ENCODE measurements around the gene UBE2Q1.
"Not testable (repeated sequence)": the region's sequence is repeated elsewhere in the genome, so short reads cannot be mapped to it uniquely, and the experiment has no call there.

The UBE2Q1 gene

GRCh38 chr1:154551474-154551873 lies 7.0 kb downstream of the UBE2Q1 start:
- no peak for DNase-seq (ENCODE audit: low read depth in 2 of 2)

- no peak for DNase-seq (ENCODE audit: low read depth in 2 of 2)
Measured at GRCh38 chr1:154550657-154551056, 7.8 kb downstream of the UBE2Q1 start.

- DNase-seq (ENCODE audit: low read depth in 2 of 2), result no peak
Measured at GRCh38 chr1:154550070-154550469, 8.4 kb downstream of the UBE2Q1 start.

DNA sequence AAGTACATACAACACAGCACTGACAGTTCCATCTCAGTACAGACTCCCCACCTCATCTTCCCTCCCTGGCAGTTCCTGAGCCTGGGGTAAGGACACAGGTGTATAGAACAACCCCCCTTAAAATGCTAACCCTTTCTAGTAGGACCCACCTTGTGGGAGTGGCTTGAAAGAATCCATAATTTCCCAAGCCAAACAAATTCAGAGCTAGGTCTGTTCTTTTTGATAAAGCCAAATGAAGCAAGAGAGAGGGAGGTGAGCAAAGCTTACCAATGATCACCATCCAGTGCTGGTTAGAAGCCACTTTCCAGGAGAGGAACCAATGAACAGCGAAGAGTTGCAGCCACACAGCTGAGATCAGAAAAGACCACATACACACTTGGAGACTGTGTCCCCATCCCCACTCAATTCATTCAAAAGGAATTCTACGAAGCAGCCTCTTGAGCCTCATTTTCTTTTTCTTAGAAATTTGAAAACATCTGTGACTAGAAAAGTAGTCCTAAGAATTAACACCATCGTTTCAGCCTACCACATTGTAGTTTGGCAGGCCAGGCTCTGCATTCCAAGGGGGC lies 9.2 kb downstream of the UBE2Q1 start:
- no peak for DNase-seq (ENCODE audit: low read depth in 2 of 2)

GRCh38 chr1:154548028-154548427 lies 10.4 kb downstream of the UBE2Q1 start:
- no peak for DNase-seq (ENCODE audit: low read depth in 2 of 2)

DNA sequence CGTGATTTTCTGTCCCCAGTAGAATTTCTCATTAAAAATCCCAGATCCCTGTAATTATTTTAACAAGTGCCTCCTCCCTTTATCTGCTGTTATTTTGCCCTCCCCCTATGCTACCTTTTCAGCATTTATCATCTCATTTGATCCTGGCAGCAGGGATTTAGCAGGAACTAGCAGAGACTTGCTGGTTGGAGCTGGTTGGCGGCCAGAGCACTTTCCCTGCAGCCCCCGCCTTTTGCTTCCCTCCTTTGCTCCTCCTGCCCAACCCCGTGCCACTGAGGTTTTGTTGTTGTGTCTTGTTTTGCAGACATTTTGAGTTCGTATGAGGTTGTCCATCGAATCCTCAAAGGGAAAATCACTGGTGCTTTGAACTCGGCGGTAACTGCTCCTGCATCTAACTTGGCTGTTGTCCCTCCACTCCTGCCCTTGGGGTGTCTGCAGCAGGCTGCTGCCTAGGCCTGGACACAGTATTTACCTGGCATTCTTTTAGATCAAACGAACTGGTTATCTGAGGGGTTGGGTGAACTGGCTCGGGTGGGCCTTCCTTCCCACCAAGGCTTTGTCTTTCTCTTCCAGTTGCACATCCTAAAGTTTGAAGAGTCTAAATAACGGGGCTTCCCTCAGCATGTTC lies 11.2 kb downstream of the UBE2Q1 start:
- DNase-seq (ENCODE audit: low read depth in 2 of 2), result no peak

DNA sequence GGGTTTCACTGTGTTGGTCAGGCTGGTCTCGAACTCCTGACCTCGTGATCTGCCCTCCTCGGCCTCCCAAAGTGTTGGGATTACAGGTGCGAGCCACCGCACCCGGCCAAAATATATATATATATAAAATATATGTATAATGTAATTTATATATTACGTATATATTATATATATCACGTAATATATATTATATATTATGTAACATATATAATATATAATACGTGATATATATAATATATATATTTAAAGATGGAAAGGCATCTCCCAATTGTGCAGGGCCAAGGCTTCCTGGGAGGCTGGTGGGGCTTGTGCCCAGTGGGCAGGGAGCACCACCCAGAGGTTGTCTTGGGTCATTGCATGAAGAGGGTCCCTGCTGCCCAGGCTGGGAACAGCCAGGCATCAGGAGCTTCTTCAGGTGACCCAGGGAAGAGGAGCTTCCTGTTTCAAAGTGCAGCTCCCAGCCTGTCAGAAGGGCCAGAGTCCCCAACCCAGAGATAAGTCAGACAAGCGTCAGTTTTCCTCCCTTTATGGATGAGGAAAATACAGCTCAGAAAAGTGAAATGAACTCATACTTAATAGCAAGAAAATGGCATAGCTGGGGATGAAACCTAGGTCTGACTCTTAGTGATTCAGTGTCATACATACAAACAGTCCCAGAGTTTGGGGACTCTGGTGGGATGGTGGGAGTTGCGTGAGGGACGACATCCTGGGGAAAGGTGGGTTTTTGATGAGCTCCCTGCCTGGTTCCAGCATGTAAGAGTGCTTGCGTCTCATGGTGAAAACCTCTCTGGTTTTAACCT lies 12.0 kb downstream of the UBE2Q1 start:
- no peak for DNase-seq (ENCODE audit: low read depth in 2 of 2)

DNA sequence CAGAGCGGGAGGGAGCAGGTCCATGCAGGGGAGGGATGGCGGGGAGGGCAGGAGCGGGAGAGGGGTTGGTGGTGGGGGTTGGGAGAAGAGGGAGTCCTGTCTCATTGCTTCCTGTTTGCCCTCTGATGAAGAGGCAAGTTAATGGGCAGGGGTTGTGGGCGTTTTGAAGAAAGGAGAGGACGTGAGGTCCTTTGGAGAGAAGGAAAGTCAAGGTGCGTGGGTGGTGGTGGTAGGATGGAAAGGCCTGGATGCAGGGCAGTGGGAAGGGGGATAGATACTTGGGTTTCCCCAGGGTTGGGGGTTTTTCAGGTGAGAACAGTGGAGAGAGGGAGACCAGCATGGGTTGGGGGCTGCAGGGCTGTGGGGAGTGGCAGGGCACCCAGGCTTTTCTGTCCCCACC lies 17.2 kb downstream of the UBE2Q1 start:
- no peak for DNase-seq (ENCODE audit: low read depth in 2 of 2)

DNA sequence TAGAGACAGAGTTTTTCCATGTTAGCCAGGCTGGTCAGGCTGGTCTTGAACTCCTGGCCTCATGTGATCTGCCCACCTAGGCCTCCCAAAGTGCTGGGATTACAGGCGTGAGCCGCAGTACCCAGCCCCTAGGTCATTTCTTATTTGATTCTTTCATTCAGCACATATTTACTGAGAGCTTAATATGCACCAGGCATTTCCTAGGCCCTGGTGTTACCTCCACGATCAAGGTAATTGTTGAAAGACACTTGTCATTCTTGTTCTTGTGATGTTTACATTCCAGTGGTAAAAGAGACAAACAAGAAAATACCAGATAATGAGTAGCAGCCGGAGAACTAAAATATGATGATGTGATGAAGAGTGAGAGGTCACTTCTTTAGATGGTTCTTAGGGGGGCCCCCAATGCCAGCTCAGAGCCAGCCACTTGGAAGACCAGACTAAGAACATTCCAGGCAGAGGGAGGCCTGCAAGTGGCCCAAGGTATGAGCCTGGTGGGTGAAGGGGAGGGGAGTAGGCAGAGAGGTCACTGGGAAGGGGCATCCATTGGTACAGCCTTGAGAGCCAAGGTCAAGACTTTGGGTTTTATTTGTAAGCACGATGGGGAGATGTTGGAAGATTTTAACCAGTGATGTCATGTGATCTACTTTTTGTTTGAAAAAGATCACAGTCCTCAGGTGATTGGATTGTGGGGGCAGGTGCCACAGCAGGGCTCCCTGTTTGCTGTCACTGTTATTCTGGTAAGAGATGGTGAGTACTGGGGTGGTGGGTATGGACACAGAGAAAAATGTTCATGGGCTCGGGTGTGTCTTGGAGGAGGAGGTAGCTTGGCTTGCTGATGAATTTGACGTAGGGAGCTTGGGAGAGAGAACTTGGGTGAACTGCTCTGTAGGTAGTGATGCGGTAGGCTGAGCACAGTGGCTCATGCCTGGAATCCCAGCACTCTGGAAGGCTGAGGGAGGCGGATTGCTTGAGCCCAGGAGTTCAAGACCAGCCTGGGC lies 18.7 kb downstream of the UBE2Q1 start:
- DNase-seq (ENCODE audit: low read depth in 2 of 2), result no peak

DNA sequence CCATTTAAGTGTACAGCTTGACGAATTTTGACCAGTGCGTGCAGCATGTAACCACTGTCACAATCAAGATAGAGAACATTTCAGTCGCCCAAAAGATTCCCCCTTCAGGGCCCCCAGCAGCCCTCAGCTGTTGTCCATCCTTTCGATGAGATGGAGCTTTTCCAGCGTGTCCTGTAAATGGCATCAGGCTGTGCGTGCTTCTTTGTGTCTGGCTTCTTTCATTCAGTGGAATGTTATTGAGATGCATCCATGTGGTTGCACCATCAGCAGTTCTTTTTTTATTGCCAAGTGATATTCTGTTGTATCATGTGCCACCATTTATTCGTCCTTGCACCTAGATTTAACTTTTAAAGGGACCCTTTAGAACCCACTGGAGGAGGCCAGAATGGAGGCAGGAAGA lies 21.9 kb downstream of the UBE2Q1 start:
- DNase-seq (ENCODE audit: low read depth in 2 of 2), result no peak

DNA sequence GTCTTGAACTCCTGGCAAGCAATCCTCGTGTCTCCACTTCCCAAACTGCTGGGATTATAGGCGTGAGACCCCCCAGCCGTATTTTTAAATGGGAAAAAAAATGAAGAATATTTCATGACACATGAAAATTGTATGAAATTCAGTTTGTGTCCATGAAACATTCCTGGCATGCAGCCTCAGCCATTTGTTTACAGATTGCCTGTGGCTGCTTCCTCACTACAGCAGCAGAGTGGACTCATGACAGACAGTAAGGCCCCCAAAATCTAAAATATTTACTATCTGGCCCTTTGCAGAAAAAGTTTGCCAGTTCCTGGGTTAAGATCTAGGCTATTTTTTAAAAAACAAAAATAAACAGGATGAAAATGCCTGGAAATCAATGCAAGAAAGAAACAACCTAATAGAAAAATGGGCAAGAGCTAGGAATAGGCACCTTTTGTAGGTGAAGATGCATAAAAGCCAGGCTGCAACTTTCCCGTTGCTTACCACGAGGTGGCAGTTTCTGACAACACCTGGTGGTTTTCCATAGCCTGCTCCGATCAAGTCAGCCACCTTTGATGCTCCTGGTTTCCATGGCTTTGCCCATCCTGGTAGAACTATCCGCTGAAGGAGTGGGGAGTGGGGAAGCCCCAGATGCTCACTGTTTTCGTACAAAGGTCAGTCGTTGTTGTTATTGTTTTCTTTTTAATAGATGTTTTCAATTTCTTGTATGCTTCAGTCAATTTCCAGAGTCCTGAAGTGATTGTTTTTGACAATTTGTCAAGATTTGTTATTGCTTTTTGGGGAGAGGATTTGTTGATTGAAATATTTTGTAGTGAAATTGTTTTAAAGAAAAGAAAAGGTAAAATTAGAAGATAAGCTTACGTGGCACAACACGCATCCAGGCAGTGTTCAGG lies 24.3 kb downstream of the UBE2Q1 start:
- no peak for DNase-seq (ENCODE audit: low read depth in 2 of 2)

- DNase-seq (ENCODE audit: low read depth in 2 of 2), result not testable (repeated sequence)
Measured at GRCh38 chr1:154531950-154532349, 26.5 kb downstream of the UBE2Q1 start.

GRCh38 chr1:154529308-154529707 lies 29.2 kb downstream of the UBE2Q1 start:
- no peak for DNase-seq (ENCODE audit: low read depth in 2 of 2)

GRCh38 chr1:154527192-154527591 lies 31.3 kb downstream of the UBE2Q1 start:
- no peak for DNase-seq (ENCODE audit: low read depth in 2 of 2)

DNA sequence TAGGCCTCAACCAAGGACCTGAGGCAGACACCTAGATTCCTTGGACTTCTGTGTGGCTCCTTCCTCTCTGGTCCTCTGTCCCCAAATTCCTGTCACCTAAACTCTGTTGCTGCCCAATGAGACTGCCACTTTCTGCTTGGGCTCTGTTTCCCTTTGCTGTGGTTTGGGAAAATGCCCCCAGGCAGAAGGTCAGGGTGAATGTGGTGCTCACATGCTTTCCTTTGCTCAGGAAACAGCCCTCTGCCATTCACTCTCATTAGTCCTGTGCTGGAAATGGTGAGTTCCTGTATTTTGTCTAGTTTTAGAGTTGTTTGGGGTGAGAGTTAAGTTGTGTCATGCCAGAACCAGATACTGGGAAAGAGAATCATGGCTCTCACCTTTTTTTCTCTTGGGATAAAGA lies 33.6 kb downstream of the UBE2Q1 start:
- no peak for DNase-seq (ENCODE audit: low read depth in 2 of 2)

DNA sequence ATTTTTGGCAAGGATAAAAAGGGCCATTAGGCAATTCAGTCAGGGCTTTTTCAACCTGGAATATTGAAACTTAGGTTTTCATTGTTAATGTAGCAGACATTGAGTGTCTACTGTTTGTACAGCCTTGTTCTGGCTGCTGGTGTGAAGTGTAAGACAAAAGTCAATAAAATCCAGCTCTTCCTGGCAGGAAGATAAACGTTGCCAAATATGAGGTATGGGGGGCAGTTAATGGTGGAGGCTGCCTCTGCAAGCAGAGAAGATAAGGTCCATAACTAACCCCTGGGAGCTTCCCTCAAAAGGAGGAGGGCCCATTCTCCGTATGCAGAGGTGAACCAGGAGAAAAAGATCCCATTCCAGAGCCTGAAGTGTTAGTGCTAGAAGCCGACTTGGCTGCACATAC lies 36.8 kb downstream of the UBE2Q1 start:
- DNase-seq (ENCODE audit: low read depth in 2 of 2), result no peak

DNA sequence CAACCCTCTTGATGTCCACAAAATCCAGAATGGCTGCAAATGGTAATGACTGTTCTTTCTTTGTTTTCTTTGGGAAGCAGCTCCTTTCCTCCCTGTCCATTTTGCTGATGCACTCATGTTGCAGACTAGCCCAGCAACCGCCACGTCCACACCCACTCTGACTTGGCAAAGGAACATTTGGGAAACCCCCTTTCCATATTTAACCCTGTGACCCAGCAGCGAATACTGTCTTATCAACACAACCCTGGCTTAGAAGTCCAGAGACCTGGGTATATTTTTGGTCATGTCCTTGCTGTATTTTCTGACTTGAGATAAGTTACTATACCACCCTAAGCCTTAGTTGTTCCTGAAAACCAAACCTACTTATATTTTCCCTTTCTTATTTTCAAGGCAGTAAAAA lies 38.1 kb downstream of the UBE2Q1 start:
- no peak for DNase-seq (ENCODE audit: low read depth in 2 of 2)

DNA sequence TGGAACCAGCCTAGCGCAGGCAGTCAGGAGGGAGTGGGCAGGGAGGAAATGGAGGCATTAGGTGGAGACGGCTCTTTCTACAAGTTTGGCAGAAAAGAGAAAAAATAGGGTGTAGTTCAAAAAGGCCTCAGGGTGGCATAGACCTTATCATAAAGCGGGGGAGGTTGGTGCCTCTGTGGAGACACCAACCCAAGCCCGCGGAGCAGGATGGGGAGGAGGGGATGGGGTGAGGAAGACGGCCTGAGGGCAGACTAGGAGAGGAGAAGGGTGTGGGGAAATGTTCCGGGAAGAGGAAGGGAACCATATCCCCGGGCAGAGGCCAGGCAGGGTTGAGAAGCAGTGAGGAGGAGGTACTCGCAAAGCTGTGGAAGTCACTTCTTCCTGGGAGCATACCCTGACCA lies 38.9 kb downstream of the UBE2Q1 start:
- DNase-seq (ENCODE audit: low read depth in 2 of 2), result no peak

GRCh38 chr1:154517661-154518060 lies 40.8 kb downstream of the UBE2Q1 start:
- DNase-seq (ENCODE audit: low read depth in 2 of 2), result no peak

GRCh38 chr1:154514066-154514553 lies 44.4 kb downstream of the UBE2Q1 start:
- no peak for DNase-seq (ENCODE audit: low read depth in 2 of 2)

DNA sequence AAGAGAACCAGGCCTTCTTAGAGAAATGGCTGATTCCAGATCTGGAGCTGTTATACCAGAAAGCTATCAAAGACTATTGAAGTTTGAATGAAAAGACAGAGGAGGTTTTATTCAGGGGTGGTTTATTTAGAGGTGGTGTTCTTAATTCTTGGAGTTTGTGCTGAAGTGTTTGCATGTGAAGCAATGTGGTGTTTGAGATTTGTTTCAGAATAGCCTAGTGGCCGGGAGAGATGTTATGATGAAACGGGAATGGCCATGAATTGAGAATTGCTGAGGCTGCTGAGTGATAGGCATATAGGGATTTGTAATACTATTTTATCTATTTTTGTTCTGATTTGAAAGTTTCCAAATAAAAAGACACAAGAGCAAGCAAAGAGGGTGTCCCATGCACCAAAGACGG lies 45.7 kb downstream of the UBE2Q1 start:
- DNase-seq (ENCODE audit: low read depth in 2 of 2), result no peak

Measured in stimulated activated CD4-positive, alpha-beta T cell treated with anti-CD3 and anti-CD28 coated beads, Interleukin-1b, Interleukin-23, amount 100 ng/mL, for 1 hour (primary cell).